GM12864 (cell line): ENCODE data around the gene PADI1.

ENCODE experiments used
- DNase-seq: peaks from one replicate; pipeline ENCODE4 v3.0.0-alpha.2; 2011; ENCODE audit warnings: low read depth
- H3K4me3 ChIP-seq: 2 replicates; pipeline ENCODE4 v1.5.1; 2011; ENCODE audit warnings: mild to moderate bottlenecking, low read depth, low read length, control low read depth
- CTCF ChIP-seq: IDR thresholded peaks from 2 replicates; pipeline ENCODE4 v1.5.1; 2011; ENCODE audit warnings: low read depth, mild to moderate bottlenecking, moderate library complexity, low read length, control low read depth, inconsistent platforms; ENCODE audit errors: missing control alignments

Gene PADI1

GRCh38 chr1:17188217-17188616, 16.7 kb upstream of the PADI1 start:
- H3K4me3 ChIP-seq: no peak overlapping the region
- no peak for TF ChIP-seq CTCF
- DNase-seq: no peak

GRCh38 chr1:17188889-17189631, 15.9 kb upstream of the PADI1 start:
- H3K4me3 ChIP-seq: no peak overlapping the region
- no peak for TF ChIP-seq CTCF
- no peak for DNase-seq

GRCh38 chr1:17189632-17189990, 15.3 kb upstream of the PADI1 start:
- no peak for TF ChIP-seq CTCF
- no peak overlapping the region for H3K4me3 ChIP-seq
- DNase-seq: no peak

GRCh38 chr1:17190010-17190995, 14.6 kb upstream of the PADI1 start:
- TF ChIP-seq CTCF: no peak
- no peak for DNase-seq
- H3K4me3 ChIP-seq: no peak overlapping the region

- no peak for DNase-seq
- TF ChIP-seq CTCF: no peak
- no peak overlapping the region for H3K4me3 ChIP-seq
Observed at GRCh38 chr1:17191990-17192242, 13.0 kb upstream of the PADI1 start.

GRCh38 chr1:17192394-17193221, 12.3 kb upstream of the PADI1 start:
- no peak for DNase-seq
- no peak overlapping the region for H3K4me3 ChIP-seq
- no peak for TF ChIP-seq CTCF
